DMS53 treated with DMSO at 0.1 percent for 48 hours (cell line): ENCODE results near the gene CCNT2.
A peak's percentile ranks its signal among the peaks of the same experiment; 100 is the strongest.
"Not testable (repeated sequence)": the region's sequence is repeated elsewhere in the genome, so short reads cannot be mapped to it uniquely, and the experiment has no call there.

Source experiments
- DNase-seq: peaks from one replicate; lab custom pipeline; 2025; ENCODE audit not compliant: unreplicated experiment; lab: John Stamatoyannopoulos, UW

CCNT2 gene

DNA sequence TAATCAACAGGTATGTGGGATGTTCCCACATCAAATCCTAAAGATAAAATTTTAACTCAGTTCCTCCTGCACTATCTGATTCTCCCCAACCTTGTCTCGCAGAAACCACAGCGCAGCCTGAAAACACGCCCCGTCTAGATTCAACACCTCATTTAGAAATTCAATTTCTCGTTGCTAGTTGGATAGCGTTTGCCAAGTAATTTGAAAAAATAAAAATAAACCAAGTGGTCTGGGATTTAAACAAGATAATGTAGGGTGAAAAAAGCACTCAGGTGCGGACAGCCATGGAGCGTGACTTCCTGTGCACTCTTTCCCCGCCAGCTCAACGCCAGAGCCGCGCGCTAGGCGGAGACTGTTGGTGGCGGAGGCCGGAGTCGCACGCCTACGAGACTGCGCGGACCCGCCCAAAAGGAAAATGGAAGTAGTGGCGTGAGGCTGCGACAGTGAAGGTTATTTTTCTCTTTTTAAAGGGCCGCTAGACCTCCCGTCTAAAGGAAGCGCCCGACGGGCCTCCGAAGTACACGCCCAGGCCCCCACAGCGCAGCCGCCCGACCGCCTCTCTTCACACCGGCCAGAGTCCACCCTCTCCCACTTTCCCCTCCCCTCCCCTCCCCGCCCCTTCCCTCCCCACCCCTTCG is 615 bp upstream of the CCNT2 start:
- peak; percentile 49 for DNase-seq

DNA sequence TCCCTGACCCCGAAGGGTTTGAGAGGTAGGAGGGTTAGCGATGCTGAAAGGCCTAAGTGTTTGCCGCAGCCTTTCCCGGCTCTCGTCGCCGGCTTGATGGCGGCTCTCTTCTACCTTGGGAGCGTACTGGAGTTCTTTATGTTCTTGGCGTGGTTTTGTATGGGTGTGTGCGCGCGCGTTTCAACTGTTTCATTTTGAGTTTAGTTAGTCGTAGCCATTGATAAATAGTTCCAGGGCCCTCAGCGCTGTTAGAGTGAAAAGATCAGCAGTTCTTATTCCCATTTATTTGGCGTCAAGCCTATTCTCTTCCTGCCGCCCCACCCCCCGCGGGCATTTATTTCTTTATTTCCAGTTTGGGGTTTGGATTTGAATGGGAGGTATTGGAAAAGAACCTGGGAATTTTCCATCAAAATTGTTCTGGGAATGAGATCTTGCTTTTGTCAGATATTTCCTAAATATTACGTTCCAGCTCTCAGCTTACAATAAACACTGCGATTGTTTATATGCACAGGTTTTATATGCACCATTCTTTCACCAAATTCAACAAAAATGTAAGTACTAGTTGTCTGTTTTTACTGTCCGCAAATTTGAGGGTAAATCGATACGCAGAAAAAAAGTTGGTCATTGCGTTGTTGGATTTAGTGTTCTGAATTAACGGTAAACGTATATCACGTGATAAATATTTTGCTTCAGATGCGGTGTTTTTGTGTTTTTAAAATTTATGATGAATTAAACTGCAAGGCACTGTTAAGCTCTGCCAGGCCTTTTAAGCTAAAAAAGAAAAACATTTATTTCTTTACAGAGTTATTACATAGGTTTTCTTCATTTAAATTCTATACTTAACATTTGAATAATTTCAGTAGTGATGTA is 954 bp downstream of the CCNT2 start:
- DNase-seq = no peak

DNA sequence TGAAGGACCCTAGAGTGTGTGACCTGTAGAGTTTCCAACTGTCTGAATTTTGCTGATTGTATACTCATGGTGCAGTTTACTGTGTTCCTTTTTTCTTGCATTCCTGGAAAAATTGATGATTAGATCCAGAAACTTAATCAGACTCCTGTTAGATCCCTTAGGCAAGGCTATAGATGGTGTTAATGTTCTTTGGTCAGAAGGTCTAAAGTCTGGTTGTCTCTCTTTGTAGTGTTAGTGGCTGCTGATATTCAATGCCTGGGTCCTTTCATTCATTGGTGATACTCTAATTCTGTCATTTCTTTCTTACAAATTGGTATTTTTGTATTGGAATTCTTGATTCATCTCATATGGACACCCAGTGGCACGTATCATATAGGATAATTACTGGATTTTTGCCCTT is 6.3 kb downstream of the CCNT2 start:
- no peak for DNase-seq

DNA sequence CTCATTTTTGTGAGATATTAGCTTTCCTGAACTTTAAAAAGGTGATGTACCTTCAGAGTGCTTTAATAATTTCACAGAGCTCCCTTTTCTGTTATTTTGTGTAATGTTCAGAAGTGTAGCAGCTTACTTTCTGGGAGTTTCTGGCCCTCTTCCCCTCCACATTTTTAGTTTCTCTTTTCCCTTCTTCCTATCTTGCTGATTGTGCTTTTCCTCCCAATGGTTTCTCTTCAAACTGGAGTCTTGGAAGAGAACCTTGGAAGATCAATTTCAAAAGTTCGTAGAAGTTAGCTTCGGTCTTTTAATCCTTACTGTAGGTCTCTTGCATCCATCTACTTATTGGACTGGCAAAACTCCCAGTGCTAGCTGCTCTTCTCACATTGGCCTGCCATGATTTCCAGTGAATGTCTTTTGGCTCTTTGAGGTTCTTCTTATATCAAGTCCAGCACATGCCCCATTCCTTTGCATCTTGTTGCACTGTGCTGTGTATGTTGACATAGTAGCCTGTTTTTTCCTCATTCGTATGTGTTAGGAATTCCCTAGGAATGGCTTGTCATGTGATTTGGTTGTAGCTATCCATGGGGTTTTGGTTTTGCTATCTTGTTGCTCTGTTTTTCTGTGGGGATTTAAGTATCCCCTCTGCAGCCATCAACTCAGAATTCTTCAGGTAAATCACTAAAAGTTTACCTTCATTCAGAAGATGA is 7.8 kb downstream of the CCNT2 start:
- no peak for DNase-seq

DNA sequence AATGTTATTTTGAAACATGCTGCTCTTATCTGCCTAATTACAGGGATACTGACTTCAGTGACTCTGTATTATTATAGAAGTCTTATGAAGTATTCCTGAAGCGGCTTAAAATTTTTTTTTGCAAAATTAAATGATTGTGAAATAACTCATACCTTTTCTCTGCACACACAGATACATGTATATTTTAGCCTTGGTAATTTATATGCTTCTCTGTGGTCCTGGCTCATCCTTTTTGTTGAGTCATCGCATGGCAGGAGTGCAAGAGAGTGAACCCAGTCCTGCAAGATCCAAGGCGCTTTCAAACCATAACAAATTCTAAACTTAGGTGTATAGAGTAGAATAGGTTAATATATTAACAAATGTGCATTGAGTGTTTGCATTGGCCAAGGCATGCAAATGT is 8.6 kb downstream of the CCNT2 start:
- no peak for DNase-seq

DNA sequence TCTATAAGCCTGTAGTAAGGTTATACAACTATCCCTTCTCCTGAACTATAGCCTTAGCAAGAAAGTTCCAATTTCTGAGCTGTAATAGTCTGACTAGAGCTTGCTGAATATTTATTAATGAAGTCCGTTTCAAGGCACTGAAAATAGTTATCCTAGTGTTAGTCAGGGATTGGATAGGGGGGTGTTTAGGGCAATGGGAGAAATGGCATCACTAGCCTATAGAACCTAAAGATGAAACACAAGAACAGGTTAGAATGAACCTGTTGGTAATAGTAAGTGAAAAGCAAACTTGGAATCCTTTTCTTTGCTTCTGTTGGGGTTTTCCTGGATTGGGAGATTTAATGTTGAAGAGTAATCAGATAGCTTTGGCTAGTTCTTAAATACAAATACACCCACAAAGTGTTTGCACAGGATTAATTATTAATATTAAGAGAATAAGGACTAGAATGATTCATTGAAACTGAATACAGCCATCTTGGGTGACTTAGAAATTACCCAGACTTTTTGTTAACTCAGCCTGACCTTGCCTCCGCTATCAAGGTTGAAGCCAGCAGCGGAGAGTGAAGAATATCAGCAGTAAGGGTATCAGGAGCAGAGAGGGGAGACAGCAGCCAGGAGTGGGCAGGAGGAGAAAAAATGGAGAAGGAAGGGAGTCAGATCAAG is 14.4 kb downstream of the CCNT2 start:
- DNase-seq = no peak

DNA sequence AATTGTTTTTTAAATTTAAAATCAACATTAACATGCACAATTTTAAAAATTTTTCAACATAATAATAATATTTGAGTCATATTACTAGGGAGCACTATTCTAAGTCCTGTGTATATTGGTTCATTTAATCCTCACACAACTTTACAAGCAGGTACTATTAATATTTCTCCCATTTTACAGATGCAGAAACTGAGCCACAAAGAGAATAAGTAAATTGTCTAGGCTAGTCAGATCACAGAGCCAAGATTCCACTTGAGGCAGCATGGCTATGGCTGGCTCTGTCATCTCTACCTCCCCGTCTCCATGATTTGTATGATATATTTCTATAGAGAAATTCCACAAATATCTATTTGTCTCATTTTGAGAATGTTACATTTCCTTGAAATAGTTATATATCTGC is 15.1 kb downstream of the CCNT2 start:
- DNase-seq = no peak

DNA sequence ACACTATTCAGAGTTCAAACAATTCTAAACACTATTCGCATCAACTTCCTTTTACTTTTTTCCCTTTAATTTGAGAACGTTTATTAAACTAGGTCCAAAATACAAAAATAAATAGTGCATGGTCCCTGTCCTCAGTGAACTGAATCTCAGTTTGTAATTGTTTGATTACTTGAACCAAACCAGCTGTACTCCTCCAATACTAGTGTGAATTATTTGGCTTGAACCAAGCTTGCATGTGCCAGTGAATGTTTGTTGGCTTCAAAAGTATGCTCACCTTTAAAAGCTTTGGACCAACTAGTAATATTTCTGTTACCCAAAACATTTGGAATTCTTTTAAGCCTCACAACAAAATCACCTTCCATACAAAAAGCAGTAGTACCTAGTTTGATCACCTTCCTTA is 15.5 kb downstream of the CCNT2 start:
- no peak for DNase-seq

DNA sequence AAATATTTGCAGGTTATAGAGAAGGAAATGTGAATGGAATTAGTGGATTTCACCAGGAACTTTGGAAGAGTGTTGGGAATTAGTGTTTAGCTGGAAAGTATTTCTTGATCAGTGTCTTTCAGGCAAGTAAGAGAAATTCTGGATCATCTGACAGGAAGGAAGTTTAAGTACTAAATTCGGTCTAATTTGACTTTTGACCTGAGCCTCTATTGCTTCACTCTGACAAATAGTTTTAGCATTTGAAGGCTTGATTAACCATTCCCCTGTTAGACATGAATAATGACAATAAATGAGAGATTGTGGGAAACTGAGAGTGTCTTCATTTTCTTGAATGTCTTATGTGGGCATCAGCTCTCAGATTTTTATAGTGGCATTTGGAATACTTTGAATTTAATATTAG is 16.0 kb downstream of the CCNT2 start:
- DNase-seq = no peak

DNA sequence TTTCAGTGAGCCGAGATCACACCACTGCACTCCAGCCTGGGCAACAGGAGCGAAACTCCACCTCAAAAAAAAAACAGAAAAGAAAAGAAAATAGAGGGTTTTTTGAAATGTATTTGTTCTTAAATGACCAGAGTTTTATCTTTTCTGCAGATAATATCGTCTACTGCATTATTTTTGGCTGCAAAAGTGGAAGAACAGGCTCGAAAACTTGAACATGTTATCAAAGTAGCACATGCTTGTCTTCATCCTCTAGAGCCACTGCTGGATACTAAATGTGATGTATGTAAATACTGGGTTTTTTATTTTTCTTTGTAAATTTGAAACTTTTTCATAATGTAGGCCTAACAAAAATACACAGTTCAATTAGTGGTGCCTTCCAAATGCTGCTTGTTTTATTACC is 18.1 kb downstream of the CCNT2 start:
- no peak for DNase-seq

DNA sequence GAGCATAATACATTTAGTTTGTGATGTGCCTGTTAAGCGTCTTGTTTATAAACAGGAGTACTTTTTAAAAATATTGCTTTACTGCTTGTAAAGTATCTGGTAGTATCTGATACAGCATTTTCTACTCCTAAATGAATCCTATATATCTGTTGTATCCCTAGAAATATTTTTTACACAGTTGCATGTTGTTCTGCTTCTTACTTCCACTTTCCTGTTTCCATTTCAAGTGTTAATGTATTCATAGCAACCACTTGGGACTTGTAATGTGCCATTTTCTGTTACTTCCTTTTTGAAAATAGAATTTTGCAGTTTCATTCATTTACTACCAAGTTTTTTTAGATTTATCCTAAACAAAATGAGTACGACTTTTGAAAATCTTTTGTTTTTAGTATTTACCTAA is 24.9 kb downstream of the CCNT2 start:
- no peak for DNase-seq

DNA sequence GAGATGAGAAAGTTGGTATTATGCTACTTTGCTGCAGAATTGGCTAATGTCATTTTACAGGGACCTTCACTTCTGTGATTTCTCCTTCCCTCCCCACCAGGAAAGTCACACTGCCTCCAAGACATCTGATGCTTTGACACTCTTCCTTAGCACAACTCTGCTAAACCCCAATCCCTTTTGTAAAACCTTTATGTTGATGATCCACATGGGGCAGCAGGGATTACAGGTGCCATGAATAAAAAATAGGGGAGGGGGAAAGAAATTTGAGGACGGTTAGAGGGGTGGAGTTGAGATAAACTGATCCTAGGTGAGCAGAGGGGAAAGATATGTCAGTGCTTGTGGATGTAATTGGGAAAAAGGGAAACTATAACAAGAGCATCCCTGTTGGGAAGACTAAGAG is 26.4 kb downstream of the CCNT2 start:
- DNase-seq = no peak

DNA sequence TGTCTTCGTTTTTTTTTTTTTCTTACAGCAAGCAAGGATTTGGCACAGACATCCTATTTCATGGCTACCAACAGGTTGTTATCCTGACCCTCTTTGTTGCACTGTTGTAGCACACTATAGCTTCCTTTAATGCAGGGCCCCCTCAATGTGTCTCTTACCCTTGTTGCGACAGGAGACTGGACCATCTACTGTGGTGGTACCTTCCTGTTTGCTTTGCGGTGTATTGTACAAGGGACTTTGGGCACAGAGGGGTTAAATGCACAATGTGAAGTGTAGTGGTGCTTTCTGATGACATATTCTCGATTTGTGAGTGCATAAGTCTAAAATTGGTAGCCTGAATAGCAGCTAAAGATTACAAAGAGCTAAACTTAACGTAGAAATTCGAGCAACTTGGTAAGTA is 27.5 kb downstream of the CCNT2 start:
- no peak for DNase-seq

DNA sequence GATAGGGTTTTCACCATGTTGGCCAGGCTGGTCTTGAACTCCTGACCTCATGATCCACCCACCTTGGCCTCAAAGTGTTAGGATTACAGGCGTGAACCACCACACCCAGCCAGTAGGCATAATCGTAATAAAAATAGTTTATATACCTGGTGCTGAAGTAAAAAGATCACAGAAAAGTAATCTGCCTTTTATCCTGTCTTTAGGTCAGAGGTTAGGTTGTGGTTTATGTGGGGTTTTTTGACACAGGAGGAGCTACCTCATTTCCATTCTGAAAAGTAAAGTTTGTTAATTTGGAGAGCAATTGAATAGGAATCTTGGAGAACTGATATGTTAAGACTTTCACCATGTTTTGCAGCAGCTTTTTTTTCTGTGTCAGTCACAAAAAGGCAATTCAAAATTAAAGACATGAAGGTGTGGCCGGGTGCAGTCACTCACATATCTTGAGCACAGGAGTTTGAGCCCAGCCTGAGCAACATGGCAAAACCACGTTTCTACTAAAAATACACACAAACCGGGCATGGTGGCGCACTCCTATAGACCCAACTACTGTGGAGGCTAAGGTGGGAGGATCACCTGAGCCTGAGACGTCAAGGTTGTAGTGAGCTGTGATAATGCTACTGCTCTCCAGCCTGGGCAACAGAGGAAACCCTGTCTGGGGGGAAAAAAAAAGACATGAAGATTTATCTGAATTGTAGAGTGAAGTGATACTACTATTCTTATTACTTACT is 31.5 kb downstream of the CCNT2 start:
- no peak for DNase-seq

DNA sequence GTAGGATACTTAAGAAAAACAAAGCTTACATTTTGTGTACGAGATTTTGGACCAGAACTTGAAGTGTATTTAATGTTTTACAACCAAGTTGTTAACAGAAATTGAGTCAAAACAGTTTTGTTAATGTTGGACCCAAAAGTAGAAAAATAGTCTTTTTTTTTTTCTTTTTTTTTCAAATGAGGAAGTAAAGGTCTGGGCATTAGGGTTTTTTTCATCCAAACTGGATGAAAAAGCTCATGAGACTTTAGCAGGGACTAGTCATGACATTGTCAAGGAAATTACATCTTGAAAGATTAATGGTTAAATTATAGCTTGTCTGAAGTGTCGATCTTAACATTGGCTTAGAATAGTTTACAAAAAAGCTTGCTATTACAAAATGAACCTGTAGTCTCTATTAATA is 32.3 kb downstream of the CCNT2 start:
- no peak for DNase-seq

DNA sequence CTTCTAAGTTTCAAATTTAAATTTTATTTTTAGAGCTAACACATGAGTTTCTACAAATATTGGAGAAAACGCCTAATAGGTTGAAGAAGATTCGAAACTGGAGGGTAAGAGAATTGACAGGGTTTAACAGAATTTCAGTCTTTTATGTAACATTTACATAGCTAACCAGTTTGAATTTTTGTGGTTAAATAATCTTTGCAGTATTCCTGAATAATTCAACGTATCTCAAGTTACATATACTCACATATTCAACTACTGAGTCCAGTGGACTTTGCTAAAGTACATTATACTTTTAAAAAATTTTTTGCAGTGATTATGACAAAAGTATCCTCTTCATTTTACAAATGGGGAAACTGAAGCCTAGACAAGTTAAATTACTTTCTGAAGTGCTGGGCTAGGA is 34.0 kb downstream of the CCNT2 start:
- no peak for DNase-seq

DNA sequence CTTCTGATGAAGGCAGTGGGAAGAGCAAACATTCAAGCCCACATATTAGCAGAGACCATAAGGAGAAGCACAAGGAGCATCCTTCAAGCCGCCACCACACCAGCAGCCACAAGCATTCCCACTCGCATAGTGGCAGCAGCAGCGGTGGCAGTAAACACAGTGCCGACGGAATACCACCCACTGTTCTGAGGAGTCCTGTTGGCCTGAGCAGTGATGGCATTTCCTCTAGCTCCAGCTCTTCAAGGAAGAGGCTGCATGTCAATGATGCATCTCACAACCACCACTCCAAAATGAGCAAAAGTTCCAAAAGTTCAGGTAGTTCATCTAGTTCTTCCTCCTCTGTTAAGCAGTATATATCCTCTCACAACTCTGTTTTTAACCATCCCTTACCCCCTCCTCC is 35.4 kb downstream of the CCNT2 start:
- DNase-seq = no peak

DNA sequence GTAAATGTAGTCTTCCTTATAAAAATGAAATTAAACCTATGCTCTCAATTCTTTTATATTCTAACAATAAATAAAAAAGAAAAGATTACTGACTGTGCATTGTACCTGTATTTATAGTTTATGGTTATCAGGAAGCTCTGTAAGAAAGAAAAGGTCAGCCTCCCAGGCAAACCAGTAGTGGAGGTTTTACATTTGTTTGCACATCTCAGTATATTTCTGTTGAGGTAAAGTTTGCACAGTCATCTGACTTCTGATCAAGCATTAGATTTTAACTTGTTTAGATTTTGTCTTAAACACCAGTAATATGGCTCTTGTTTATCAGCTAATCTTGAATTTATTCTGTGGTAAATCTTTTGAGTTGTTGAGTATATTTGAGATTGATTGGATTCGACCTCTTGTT is 37.1 kb downstream of the CCNT2 start:
- no peak for DNase-seq

DNA sequence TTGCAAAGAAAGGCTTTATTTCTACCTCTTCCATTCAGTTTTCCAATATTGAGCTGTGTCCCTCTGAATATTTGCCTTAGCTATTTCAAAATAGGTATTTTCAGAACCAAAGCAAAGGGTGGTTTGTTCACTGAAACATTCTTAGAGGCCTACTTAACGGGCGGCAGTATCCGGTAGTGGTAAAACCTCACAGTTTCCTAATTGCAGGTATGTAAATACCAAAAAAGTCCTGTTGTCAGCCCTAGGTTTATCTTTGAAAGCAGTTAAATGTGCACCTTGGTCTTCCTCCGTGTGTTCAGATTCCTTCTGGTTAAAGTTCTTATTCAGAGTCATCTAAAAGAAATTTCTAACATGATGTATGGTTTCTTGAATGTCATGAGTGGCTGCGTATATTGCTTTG is 38.9 kb downstream of the CCNT2 start:
- DNase-seq = no peak

DNA sequence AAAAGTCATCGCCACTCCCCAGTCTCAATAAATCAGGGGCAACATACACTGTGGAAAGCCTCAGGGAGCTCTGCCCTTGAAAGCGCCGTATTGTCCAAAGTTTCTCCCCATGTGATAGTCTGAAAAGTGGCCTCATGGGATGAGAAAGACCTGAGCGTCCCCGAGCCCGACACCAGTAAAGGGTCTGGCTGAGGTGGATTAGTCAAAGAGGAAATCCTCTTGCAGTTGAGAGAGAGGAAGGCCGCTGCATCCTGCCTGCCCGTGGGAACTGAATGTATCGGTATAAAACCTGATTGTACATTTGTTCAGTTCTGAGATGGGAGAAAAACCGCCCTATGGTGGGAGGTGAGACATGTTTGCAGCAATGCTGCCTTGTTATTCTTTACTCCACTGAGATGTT is 48.5 kb downstream of the CCNT2 start:
- DNase-seq = not testable (repeated sequence)
